Vagina (tissue), 2 donors: ENCODE data around the gene CADM1. TPM values are rescaled to one million over a fixed set of nuclear protein-coding genes. Genes with fewer than 3 reads are reported as not detected.

ENCODE experiments used
- DNase-seq, 2 donors: peaks; one replicate each; pipeline ENCODE4 v3.0.0-alpha.2; 2017; ENCODE audit errors: extremely low spot score in 2 of 2
- H3K27ac ChIP-seq: fragments of 200-600 bp; sonication (generic); one replicate; pipeline ENCODE4 v1.5.1; 2019
- H3K27me3 ChIP-seq: fragments of 200-600 bp; sonication (generic); one replicate; pipeline ENCODE4 v1.5.1; 2019
- H3K36me3 ChIP-seq, 2 donors: fragments of 200-600 bp; sonication (generic); one replicate each; pipeline ENCODE4 v1.5.1; 2017 to 2019
- H3K4me1 ChIP-seq: fragments of 200-600 bp; sonication (generic); one replicate; pipeline ENCODE4 v1.5.1; 2019
- H3K4me3 ChIP-seq, 2 donors: fragments of 200-600 bp; sonication (generic); 1 replicate in 1 of 2; 2 replicates in 1 of 2; pipeline ENCODE4 v1.5.1; 2016 to 2019
- H3K9me3 ChIP-seq: fragments of 200-600 bp; sonication (generic); one replicate; pipeline ENCODE4 v1.5.1; 2019
- POLR2A ChIP-seq, 2 donors: fragments of 450-650 bp; IDR thresholded peaks; one replicate each; pipeline ENCODE4 v1.6.1; 2017; ENCODE audit warnings: antibody characterized with exemption in 2 of 2, mild to moderate bottlenecking in 2 of 2, moderate library complexity in 2 of 2
- POLR2AphosphoS5 ChIP-seq, 2 donors: sonication (generic); formaldehyde crosslinking; IDR thresholded peaks; one replicate each; pipeline ENCODE4 v1.9.0; 2017; ENCODE audit warnings: antibody characterized with exemption in 2 of 2, mild to moderate bottlenecking in 2 of 2, low read depth in 1 of 2; ENCODE audit not compliant: insufficient read depth in 1 of 2
- intact Hi-C: fragments of 100-400 bp; cut with DNase I; formaldehyde crosslinking; loops from one replicate; pipeline ENCODE4 v1.15.1; 2023
- total RNA-seq: library from RNA; depleted of rRNA; stranded (reverse); fragments of >200 nt; gene quantifications from one replicate; pipeline ENCODE4 v1.2.3, GENCODE V29; 2016
- TF ChIP-seq, protein P1 (sequence below), 3 experiments: fragments of 450-650 bp in 2 of 3; fragments of 200-600 bp in 1 of 3; sonication (generic) in 1 of 3; IDR thresholded peaks; one replicate each; pipeline ENCODE4 v1.5.1; 2017 to 2019; ENCODE audit warnings: antibody characterized with exemption in 3 of 3, mild to moderate bottlenecking in 2 of 3, moderate library complexity in 2 of 3

The CADM1 gene
- total RNA-seq, 1 donor from 2014 or later = 37.1 TPM

DNA sequence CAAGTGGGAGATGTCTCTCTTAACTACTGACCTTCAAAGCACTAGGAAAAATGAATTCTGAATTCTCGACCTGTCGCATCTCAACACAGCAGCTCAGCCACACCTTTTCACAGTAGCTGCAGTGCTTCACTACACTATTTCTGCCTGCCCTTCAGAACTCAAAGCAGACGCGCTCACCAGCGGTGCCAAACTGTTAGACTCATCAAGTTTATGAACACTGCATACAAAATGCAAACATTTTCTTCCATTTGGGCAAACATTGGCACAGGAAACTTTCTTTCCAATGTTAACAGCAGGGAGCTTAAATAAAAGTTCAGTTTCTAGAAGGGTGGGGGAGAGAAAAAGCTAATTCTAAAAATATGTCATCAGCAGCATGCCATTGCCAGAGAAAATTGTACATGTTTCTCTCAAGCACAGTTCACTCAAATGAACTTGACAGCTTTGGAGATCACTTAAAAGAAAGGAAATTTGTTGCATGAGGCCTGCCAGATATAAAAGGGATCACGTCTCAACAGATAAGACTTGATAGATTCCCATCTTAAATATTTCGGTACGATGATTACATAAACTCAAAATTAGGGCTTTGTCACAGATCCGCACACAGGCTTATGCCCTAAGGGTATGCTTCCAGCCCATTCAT, 82.7 kb downstream of the CADM1 start:
- TF ChIP-seq, protein P1, sequence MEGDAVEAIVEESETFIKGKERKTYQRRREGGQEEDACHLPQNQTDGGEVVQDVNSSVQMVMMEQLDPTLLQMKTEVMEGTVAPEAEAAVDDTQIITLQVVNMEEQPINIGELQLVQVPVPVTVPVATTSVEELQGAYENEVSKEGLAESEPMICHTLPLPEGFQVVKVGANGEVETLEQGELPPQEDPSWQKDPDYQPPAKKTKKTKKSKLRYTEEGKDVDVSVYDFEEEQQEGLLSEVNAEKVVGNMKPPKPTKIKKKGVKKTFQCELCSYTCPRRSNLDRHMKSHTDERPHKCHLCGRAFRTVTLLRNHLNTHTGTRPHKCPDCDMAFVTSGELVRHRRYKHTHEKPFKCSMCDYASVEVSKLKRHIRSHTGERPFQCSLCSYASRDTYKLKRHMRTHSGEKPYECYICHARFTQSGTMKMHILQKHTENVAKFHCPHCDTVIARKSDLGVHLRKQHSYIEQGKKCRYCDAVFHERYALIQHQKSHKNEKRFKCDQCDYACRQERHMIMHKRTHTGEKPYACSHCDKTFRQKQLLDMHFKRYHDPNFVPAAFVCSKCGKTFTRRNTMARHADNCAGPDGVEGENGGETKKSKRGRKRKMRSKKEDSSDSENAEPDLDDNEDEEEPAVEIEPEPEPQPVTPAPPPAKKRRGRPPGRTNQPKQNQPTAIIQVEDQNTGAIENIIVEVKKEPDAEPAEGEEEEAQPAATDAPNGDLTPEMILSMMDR (IDR thresholded peaks at IDR 0.05) = no peak
- TF ChIP-seq POLR2A (IDR thresholded peaks at IDR 0.05) = no peak
- TF ChIP-seq POLR2AphosphoS5 (IDR thresholded peaks at IDR 0.05; ENCODE audit: insufficient read depth in 1 of 2, low read depth in 1 of 2) = no peak
- intact Hi-C loops = no loop called here

DNA sequence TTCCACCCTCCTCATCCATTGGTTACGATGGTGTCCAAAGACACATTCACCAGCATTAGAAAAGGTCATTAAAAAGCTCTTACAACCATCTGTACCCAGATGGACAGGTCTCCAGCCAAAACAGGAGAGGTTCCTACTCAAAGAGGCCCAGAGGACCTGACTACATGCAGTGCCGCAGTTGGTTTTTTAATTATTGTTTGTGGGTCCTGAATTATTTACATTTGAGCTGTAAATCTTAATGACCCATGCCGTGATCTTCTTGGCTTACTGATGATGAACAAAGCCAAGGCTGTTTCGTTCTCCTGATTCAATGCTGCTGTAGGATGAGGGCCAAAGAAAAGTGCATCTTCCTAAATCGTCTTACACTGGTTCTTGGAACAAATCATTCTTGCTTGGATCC, 83.7 kb downstream of the CADM1 start:
- no peaks in the 10 kb centered on the region for H3K4me1 ChIP-seq
- no peak overlapping the region for H3K27ac ChIP-seq
- DNase-seq = no peak
- H3K27me3 ChIP-seq = no peaks in the 10 kb centered on the region
- intact Hi-C loops = no loop called here
- H3K9me3 ChIP-seq = no peaks in the 10 kb centered on the region
- no peak overlapping the region for H3K4me3 ChIP-seq
- no peaks in the 10 kb centered on the region for H3K36me3 ChIP-seq
- TF ChIP-seq, protein P1 (IDR thresholded peaks at IDR 0.05) = no peak
- TF ChIP-seq POLR2AphosphoS5 (IDR thresholded peaks at IDR 0.05; ENCODE audit: insufficient read depth in 1 of 2, low read depth in 1 of 2) (no peak), POLR2A (IDR thresholded peaks at IDR 0.05) (no peak)

More for the DNA sequence above, 82.7 kb downstream of the CADM1 start:
- H3K9me3 ChIP-seq = no peaks in the 10 kb centered on the region
- H3K36me3 ChIP-seq = no peaks in the 10 kb centered on the region
- no peaks in the 10 kb centered on the region for H3K4me1 ChIP-seq
- no peak for DNase-seq
- H3K27ac ChIP-seq = no peak overlapping the region
- H3K4me3 ChIP-seq = no peak overlapping the region
- no peaks in the 10 kb centered on the region for H3K27me3 ChIP-seq

DNA sequence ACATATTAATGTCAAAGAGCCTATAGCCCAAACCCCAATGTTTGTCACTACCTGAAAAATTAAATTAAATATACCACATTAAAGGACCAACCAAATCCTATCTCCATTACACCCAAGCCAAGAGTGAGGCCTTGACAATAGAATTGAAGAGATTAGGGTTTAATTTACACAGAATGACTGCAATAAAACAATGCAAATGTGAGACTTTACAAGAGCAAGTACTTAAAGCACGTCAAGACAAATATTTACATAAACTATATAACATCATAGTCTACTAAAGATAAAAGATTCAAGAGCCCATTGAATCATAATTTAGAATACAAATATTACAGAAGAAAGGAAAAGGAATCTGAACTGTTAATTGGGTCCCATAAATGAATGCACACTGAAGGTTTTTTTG, 85.6 kb downstream of the CADM1 start:
- no peak for DNase-seq
- TF ChIP-seq, protein P1 (IDR thresholded peaks at IDR 0.05) = no peak
- no peak for TF ChIP-seq POLR2A (IDR thresholded peaks at IDR 0.05)
- TF ChIP-seq POLR2AphosphoS5 (IDR thresholded peaks at IDR 0.05; ENCODE audit: insufficient read depth in 1 of 2, low read depth in 1 of 2) = no peak
- H3K4me1 ChIP-seq = no peaks in the 10 kb centered on the region
- no peak overlapping the region for H3K4me3 ChIP-seq
- no peaks in the 10 kb centered on the region for H3K9me3 ChIP-seq
- H3K27ac ChIP-seq = no peak overlapping the region
- no peaks in the 10 kb centered on the region for H3K27me3 ChIP-seq
- no peaks in the 10 kb centered on the region for H3K36me3 ChIP-seq
- intact Hi-C loops = no loop called here

DNA sequence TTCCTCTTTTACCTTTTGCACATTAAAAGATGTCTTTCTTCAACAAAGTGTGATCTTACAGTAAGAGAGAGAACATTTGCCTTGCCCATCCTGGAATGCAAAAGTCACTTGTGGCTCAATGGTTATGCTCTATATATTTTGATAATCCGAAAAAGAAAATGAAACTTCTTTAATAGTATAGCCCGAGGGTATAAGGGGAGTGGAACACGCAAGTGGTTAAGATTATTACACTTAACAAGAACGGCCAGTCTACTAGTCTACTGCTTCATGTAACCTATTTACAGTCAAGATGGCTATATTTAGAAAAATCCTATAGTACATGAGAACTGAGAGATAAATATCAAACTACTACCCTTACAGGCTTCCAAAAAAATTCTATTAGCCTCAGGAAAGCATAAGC, 86.1 kb downstream of the CADM1 start:
- TF ChIP-seq POLR2A (IDR thresholded peaks at IDR 0.05) = no peak
- TF ChIP-seq, protein P1 (IDR thresholded peaks at IDR 0.05) = no peak
- TF ChIP-seq POLR2AphosphoS5 (IDR thresholded peaks at IDR 0.05; ENCODE audit: insufficient read depth in 1 of 2, low read depth in 1 of 2) = no peak
- DNase-seq = no peak
- intact Hi-C loops = no loop called here

DNA sequence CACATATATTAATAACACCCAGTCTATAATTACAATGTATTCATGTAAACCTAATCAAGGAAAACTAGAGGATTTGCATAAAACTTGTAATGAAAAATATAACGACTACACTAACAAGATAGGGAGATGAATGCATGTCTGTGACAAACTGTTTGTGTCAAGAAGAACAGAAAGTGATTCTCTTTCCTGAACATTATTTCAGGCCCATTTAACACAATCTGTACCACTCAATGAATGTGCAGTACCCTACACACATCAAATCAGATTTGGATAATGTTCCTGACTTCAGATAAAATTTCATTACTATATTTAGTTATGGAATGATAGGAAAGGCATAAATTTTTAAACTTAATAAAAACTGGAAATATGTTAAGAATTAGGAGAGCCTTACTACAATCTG, 93.1 kb downstream of the CADM1 start:
- intact Hi-C loops = no loop called here
- Histone ChIP-seq H3K4me3 (no peak overlapping the region), H3K4me1 (peaks cover 24% of the 10 kb centered on the region), H3K9me3 (no peaks in the 10 kb centered on the region), H3K36me3 (no peaks in the 10 kb centered on the region), H3K27me3 (no peaks in the 10 kb centered on the region), H3K27ac (no peak overlapping the region)
- DNase-seq = no peak
- TF ChIP-seq, protein P1 (IDR thresholded peaks at IDR 0.05) = no peak
- TF ChIP-seq POLR2A (IDR thresholded peaks at IDR 0.05) (no peak), POLR2AphosphoS5 (IDR thresholded peaks at IDR 0.05; ENCODE audit: insufficient read depth in 1 of 2, low read depth in 1 of 2) (no peak)

More for the DNA sequence above, 86.1 kb downstream of the CADM1 start:
- no peaks in the 10 kb centered on the region for H3K27me3 ChIP-seq
- no peaks in the 10 kb centered on the region for H3K9me3 ChIP-seq
- no peak overlapping the region for H3K4me3 ChIP-seq
- H3K36me3 ChIP-seq = no peaks in the 10 kb centered on the region
- no peak overlapping the region for H3K27ac ChIP-seq
- H3K4me1 ChIP-seq = no peaks in the 10 kb centered on the region
